Measurements from ENCODE around the gene NRGN. TPM values are rescaled to one million over a fixed set of nuclear protein-coding genes. Genes with fewer than 3 reads are reported as not detected.

NRGN gene
- total RNA-seq, 1 donor from 2014 or later = 79.9 TPM

GRCh38 chr11:124745835-124746620 is 6.3 kb downstream of the NRGN start:
- Histone ChIP-seq H3K27me3 (peaks cover 6% of the 10 kb centered on the region), H3K27ac (peak overlapping the region; percentile 85), H3K4me3 (peak overlapping the region; percentile 54), H3K9me3 (no peaks in the 10 kb centered on the region), H3K4me1 (peaks cover 38% of the 10 kb centered on the region), H3K36me3 (no peaks in the 10 kb centered on the region)
- TF ChIP-seq CTCF (IDR thresholded peaks at IDR 0.05) = no peak
- DNase-seq = no peak
- peak; percentile 0 for ATAC-seq
- intact Hi-C loops (cut with DNase I) = loop anchor here (5.0 kb wide), 1 partner anchor 74 kb away; the partner anchor contains the start of genes SIAE and SPA17

- H3K9me3 ChIP-seq = no peaks in the 10 kb centered on the region
- H3K4me1 ChIP-seq = peaks cover 38% of the 10 kb centered on the region
- H3K4me3 ChIP-seq = peak overlapping the region; percentile 54
- intact Hi-C loops (cut with DNase I) = loop anchor here (5.0 kb wide), 1 partner anchor 74 kb away; the partner anchor contains the start of genes SIAE and SPA17
- peak; percentile 51 for TF ChIP-seq CTCF (IDR thresholded peaks at IDR 0.05)
- no peaks in the 10 kb centered on the region for H3K36me3 ChIP-seq
- ATAC-seq (peak; percentile 90), DNase-seq (peak; percentile 94)
- H3K27ac ChIP-seq = peak overlapping the region; percentile 85
- H3K27me3 ChIP-seq = no peaks in the 10 kb centered on the region
Observed at GRCh38 chr11:124746621-124747243, 7.0 kb downstream of the NRGN start.

GRCh38 chr11:124747406-124748099 is 7.8 kb downstream of the NRGN start:
- Histone ChIP-seq H3K4me3 (no peak overlapping the region), H3K36me3 (no peaks in the 10 kb centered on the region), H3K27ac (peak overlapping the region; percentile 85), H3K4me1 (peaks cover 38% of the 10 kb centered on the region), H3K27me3 (no peaks in the 10 kb centered on the region), H3K9me3 (no peaks in the 10 kb centered on the region)
- DNase-seq (no peak), ATAC-seq (no peak)
- no peak for TF ChIP-seq CTCF (IDR thresholded peaks at IDR 0.05)
- intact Hi-C loops (cut with DNase I) = loop anchor here (5.0 kb wide), 1 partner anchor 75 kb away; the partner anchor contains the start of genes SIAE and SPA17

- intact Hi-C loops (cut with DNase I) = loop anchor here (5.0 kb wide), 1 partner anchor 76 kb away; the partner anchor contains the start of genes SIAE and SPA17
- DNase-seq (no peak), ATAC-seq (no peak)
- no peak for TF ChIP-seq CTCF (IDR thresholded peaks at IDR 0.05)
- H3K36me3 ChIP-seq = no peaks in the 10 kb centered on the region
- H3K27ac ChIP-seq = peak overlapping the region; percentile 85
- no peaks in the 10 kb centered on the region for H3K9me3 ChIP-seq
- H3K27me3 ChIP-seq = no peaks in the 10 kb centered on the region
- peaks cover 43% of the 10 kb centered on the region for H3K4me1 ChIP-seq
- no peak overlapping the region for H3K4me3 ChIP-seq
Observed at GRCh38 chr11:124748100-124748418, 8.3 kb downstream of the NRGN start.

- no peak for TF ChIP-seq CTCF (IDR thresholded peaks at IDR 0.05)
- H3K4me1 ChIP-seq = peaks cover 47% of the 10 kb centered on the region
- no peaks in the 10 kb centered on the region for H3K9me3 ChIP-seq
- H3K27me3 ChIP-seq = no peaks in the 10 kb centered on the region
- ATAC-seq = no peak
- H3K36me3 ChIP-seq = peaks cover 3% of the 10 kb centered on the region
- peak overlapping the region; percentile 85 for H3K27ac ChIP-seq
- DNase-seq = no peak
- H3K4me3 ChIP-seq = no peak overlapping the region
- intact Hi-C loops (cut with DNase I) = loop anchor here (5.0 kb wide), 1 partner anchor 76 kb away; the partner anchor contains the start of genes SIAE and SPA17
Observed at GRCh38 chr11:124748481-124749343, 9.0 kb downstream of the NRGN start.
